Measurements from ENCODE around the gene FIGNL1. TPM values are rescaled to one million over a fixed set of nuclear protein-coding genes. Genes with fewer than 3 reads are reported as not detected.

FIGNL1 gene
- total and polyA plus RNA-seq, 7 experiments from 2014 or later, result 7.7 to 30.2 (median 10.3) TPM

GRCh38 chr7:50409856-50410745 is 40.0 kb downstream of the FIGNL1 start:
- Mint-ChIP-seq H3K9me3 (no peaks in the 10 kb centered on the region), H3K27ac (peak overlapping the region; percentile 34 to 85 (median 74)), H3K36me3 (peaks cover 0 to 11% (median 0%) of the 10 kb centered on the region in 5 donors), H3K4me3 (peak overlapping the region in 8 of 10 donors; percentile 7 to 73 (median 54)), H3K4me1 (peaks cover 45 to 69% (median 64%) of the 10 kb centered on the region in 7 donors), H3K27me3 (no peaks in the 10 kb centered on the region)
- POLR2A ChIA-PET, result interaction anchor here (1.1 to 1.4 kb wide), 3 partner anchors 28 to 47 kb away, joined by 3 to 5 read pairs (median 3); no protein-coding TSS in a partner anchor
- H3K27me3 ChIP-seq (ENCODE audit: control insufficient read depth in 2 of 2, insufficient read depth in 2 of 2, low read length in 2 of 2), result no peaks in the 10 kb centered on the region
- ATAC-seq (peak; percentile 72), DNase-seq (no peak)
- H3K9me3 ChIP-seq (ENCODE audit: control insufficient read depth in 2 of 3, low read length in 3 of 3), result no peaks in the 10 kb centered on the region
- H3K36me3 ChIP-seq (ENCODE audit: control insufficient read depth in 2 of 3, insufficient read depth in 3 of 3, low read length in 3 of 3), result no peaks in the 10 kb centered on the region
- H3K27ac ChIP-seq (ENCODE audit: low read depth, low read length), result no peak overlapping the region
- CTCF ChIA-PET, result interaction anchor here (0.9 to 1.4 kb wide), 2 partner anchors 266 to 270 kb away, joined by 3 to 8 read pairs; no protein-coding TSS in a partner anchor
- H3K4me1 ChIP-seq (ENCODE audit: control insufficient read depth in 2 of 2, insufficient read depth in 2 of 2, low read length in 2 of 2), result peaks cover 0 to 12% of the 10 kb centered on the region in 2 donors
- intact Hi-C loops (cut with micrococcal nuclease), result no loop called here
- no peak overlapping the region for H3K4me3 ChIP-seq (ENCODE audit: low read length)

GRCh38 chr7:50406935-50407334 is 43.2 kb downstream of the FIGNL1 start:
- Histone ChIP-seq H3K27me3 (ENCODE audit: control insufficient read depth in 2 of 2, insufficient read depth in 2 of 2, low read length in 2 of 2) (no peaks in the 10 kb centered on the region), H3K27ac (ENCODE audit: low read depth, low read length) (no peak overlapping the region), H3K9me3 (ENCODE audit: control insufficient read depth in 2 of 3, low read length in 3 of 3) (no peaks in the 10 kb centered on the region), H3K4me1 (ENCODE audit: control insufficient read depth in 2 of 2, insufficient read depth in 2 of 2, low read length in 2 of 2) (peaks cover 0 to 12% of the 10 kb centered on the region in 2 donors), H3K36me3 (ENCODE audit: control insufficient read depth in 2 of 3, insufficient read depth in 3 of 3, low read length in 3 of 3) (peaks cover 5 to 22% (median 19%) of the 10 kb centered on the region in 3 experiments), H3K4me3 (ENCODE audit: low read length) (no peak overlapping the region)
- peak overlapping the region; percentile 63 to 94 (median 84) for H3K27ac Mint-ChIP-seq
- intact Hi-C loops (cut with micrococcal nuclease), result loop anchor here in 1 of 2 donors (1.0 kb wide), 1 partner anchor 10 kb away; no protein-coding TSS in a partner anchor
- H3K27me3 Mint-ChIP-seq, result no peaks in the 10 kb centered on the region
- H3K4me3 Mint-ChIP-seq, result peak overlapping the region in 3 of 10 donors; percentile 6 to 31 (median 16)
- DNase-seq, result no peak
- POLR2A ChIA-PET, result interaction anchor here (0.5 to 3.1 kb wide), 7 partner anchors 9 to 231 kb away, joined by 3 to 9 read pairs (median 5); no protein-coding TSS in a partner anchor
- CTCF ChIA-PET, result interaction anchor here (1.0 to 2.2 kb wide), 2 partner anchors 192 to 202 kb away, joined by 3 to 8 read pairs; no protein-coding TSS in a partner anchor
- H3K4me1 Mint-ChIP-seq, result peaks cover 41 to 97% (median 76%) of the 10 kb centered on the region in 7 donors
- H3K9me3 Mint-ChIP-seq, result no peaks in the 10 kb centered on the region
- no peak for ATAC-seq
- peaks cover 0 to 27% (median 12%) of the 10 kb centered on the region in 5 donors for H3K36me3 Mint-ChIP-seq

- Histone ChIP-seq H3K9me3 (ENCODE audit: control insufficient read depth in 2 of 3, low read length in 3 of 3) (no peaks in the 10 kb centered on the region), H3K36me3 (ENCODE audit: control insufficient read depth in 2 of 3, insufficient read depth in 3 of 3, low read length in 3 of 3) (peaks cover 12 to 39% (median 32%) of the 10 kb centered on the region in 3 experiments), H3K27ac (ENCODE audit: low read depth, low read length) (peak overlapping the region; percentile 28), H3K4me3 (ENCODE audit: low read length) (no peak overlapping the region), H3K27me3 (ENCODE audit: control insufficient read depth in 2 of 2, insufficient read depth in 2 of 2, low read length in 2 of 2) (no peaks in the 10 kb centered on the region), H3K4me1 (ENCODE audit: control insufficient read depth in 2 of 2, insufficient read depth in 2 of 2, low read length in 2 of 2) (peaks cover 5 to 8% of the 10 kb centered on the region in 2 donors)
- ChIA-PET CTCF (no interaction called here), POLR2A (interaction anchor here (2.3 kb wide), 1 partner anchor 7 kb away, joined by 5 read pairs; no protein-coding TSS in a partner anchor)
- H3K4me1 Mint-ChIP-seq, result peaks cover 43 to 98% (median 74%) of the 10 kb centered on the region in 7 donors
- H3K27ac Mint-ChIP-seq, result peak overlapping the region in 8 of 9 donors; percentile 53 to 94 (median 88)
- peak; percentile 33 for ATAC-seq
- no peak overlapping the region for H3K4me3 Mint-ChIP-seq
- intact Hi-C loops (cut with micrococcal nuclease), result no loop called here
- no peak for DNase-seq
- H3K27me3 Mint-ChIP-seq, result no peaks in the 10 kb centered on the region
- H3K36me3 Mint-ChIP-seq, result peaks cover 10 to 41% (median 28%) of the 10 kb centered on the region in 5 donors
- H3K9me3 Mint-ChIP-seq, result no peaks in the 10 kb centered on the region
Observed at GRCh38 chr7:50405221-50405620, 44.9 kb downstream of the FIGNL1 start.

- Histone ChIP-seq H3K9me3 (ENCODE audit: control insufficient read depth in 2 of 3, low read length in 3 of 3) (no peaks in the 10 kb centered on the region), H3K4me1 (ENCODE audit: control insufficient read depth in 2 of 2, insufficient read depth in 2 of 2, low read length in 2 of 2) (peaks cover 3 to 5% of the 10 kb centered on the region in 2 donors), H3K4me3 (ENCODE audit: low read length) (no peak overlapping the region), H3K36me3 (ENCODE audit: control insufficient read depth in 2 of 3, insufficient read depth in 3 of 3, low read length in 3 of 3) (peaks cover 18 to 48% (median 32%) of the 10 kb centered on the region in 3 experiments), H3K27ac (ENCODE audit: low read depth, low read length) (peak overlapping the region; percentile 28), H3K27me3 (ENCODE audit: control insufficient read depth in 2 of 2, insufficient read depth in 2 of 2, low read length in 2 of 2) (no peaks in the 10 kb centered on the region)
- no peak overlapping the region for H3K4me3 Mint-ChIP-seq
- H3K9me3 Mint-ChIP-seq, result no peaks in the 10 kb centered on the region
- POLR2A ChIA-PET, result interaction anchor here (0.8 kb wide), 1 partner anchor 121 kb away, joined by 4 read pairs; no protein-coding TSS in a partner anchor
- CTCF ChIA-PET, result no interaction called here
- H3K4me1 Mint-ChIP-seq, result peaks cover 37 to 90% (median 68%) of the 10 kb centered on the region in 7 donors
- peak overlapping the region; percentile 6 to 94 (median 62) for H3K27ac Mint-ChIP-seq
- ATAC-seq (peak; percentile 26), DNase-seq (no peak)
- H3K27me3 Mint-ChIP-seq, result no peaks in the 10 kb centered on the region
- intact Hi-C loops (cut with micrococcal nuclease), result no loop called here
- H3K36me3 Mint-ChIP-seq, result peaks cover 10 to 44% (median 33%) of the 10 kb centered on the region in 5 donors
Observed at GRCh38 chr7:50404392-50404791, 45.8 kb downstream of the FIGNL1 start.

- Mint-ChIP-seq H3K36me3 (peaks cover 15 to 62% (median 52%) of the 10 kb centered on the region in 5 donors), H3K27me3 (no peaks in the 10 kb centered on the region), H3K4me3 (no peak overlapping the region), H3K9me3 (no peaks in the 10 kb centered on the region), H3K4me1 (peaks cover 27 to 78% (median 64%) of the 10 kb centered on the region in 7 donors), H3K27ac (peak overlapping the region in 3 of 9 donors; percentile 78 to 86 (median 81))
- ATAC-seq (no peak), DNase-seq (no peak)
- Histone ChIP-seq H3K36me3 (ENCODE audit: control insufficient read depth in 2 of 3, insufficient read depth in 3 of 3, low read length in 3 of 3) (peaks cover 18 to 75% (median 32%) of the 10 kb centered on the region in 3 experiments), H3K4me1 (ENCODE audit: control insufficient read depth in 2 of 2, insufficient read depth in 2 of 2, low read length in 2 of 2) (peaks cover 7 to 34% of the 10 kb centered on the region in 2 donors), H3K9me3 (ENCODE audit: control insufficient read depth in 2 of 3, low read length in 3 of 3) (no peaks in the 10 kb centered on the region), H3K27ac (ENCODE audit: low read depth, low read length) (no peak overlapping the region), H3K27me3 (ENCODE audit: control insufficient read depth in 2 of 2, insufficient read depth in 2 of 2, low read length in 2 of 2) (no peaks in the 10 kb centered on the region), H3K4me3 (ENCODE audit: low read length) (no peak overlapping the region)
- POLR2A ChIA-PET, result no interaction called here
- CTCF ChIA-PET, result no interaction called here
- intact Hi-C loops (cut with micrococcal nuclease), result no loop called here
Observed at GRCh38 chr7:50400114-50400513, 50.0 kb downstream of the FIGNL1 start.

GRCh38 chr7:50399635-50400034 is 50.5 kb downstream of the FIGNL1 start:
- peaks cover 28 to 78% (median 67%) of the 10 kb centered on the region in 7 donors for H3K4me1 Mint-ChIP-seq
- no peak for ATAC-seq
- H3K9me3 Mint-ChIP-seq, result no peaks in the 10 kb centered on the region
- H3K4me3 ChIP-seq (ENCODE audit: low read length), result no peak overlapping the region
- H3K36me3 Mint-ChIP-seq, result peaks cover 15 to 62% (median 53%) of the 10 kb centered on the region in 5 donors
- H3K36me3 ChIP-seq (ENCODE audit: control insufficient read depth in 2 of 3, insufficient read depth in 3 of 3, low read length in 3 of 3), result peaks cover 18 to 76% (median 32%) of the 10 kb centered on the region in 3 experiments
- DNase-seq, result no peak
- no peaks in the 10 kb centered on the region for H3K9me3 ChIP-seq (ENCODE audit: control insufficient read depth in 2 of 3, low read length in 3 of 3)
- no peak overlapping the region for H3K4me3 Mint-ChIP-seq
- POLR2A ChIA-PET, result no interaction called here
- H3K27me3 Mint-ChIP-seq, result no peaks in the 10 kb centered on the region
- peak overlapping the region in 2 of 9 donors; percentile 9 to 14 for H3K27ac Mint-ChIP-seq
- no peak overlapping the region for H3K27ac ChIP-seq (ENCODE audit: low read depth, low read length)
- CTCF ChIA-PET, result interaction anchor here (1.4 kb wide), 1 partner anchor 18 kb away, joined by 6 read pairs; no protein-coding TSS in a partner anchor
- intact Hi-C loops (cut with micrococcal nuclease), result no loop called here
- H3K27me3 ChIP-seq (ENCODE audit: control insufficient read depth in 2 of 2, insufficient read depth in 2 of 2, low read length in 2 of 2), result no peaks in the 10 kb centered on the region
- peaks cover 9 to 38% of the 10 kb centered on the region in 2 donors for H3K4me1 ChIP-seq (ENCODE audit: control insufficient read depth in 2 of 2, insufficient read depth in 2 of 2, low read length in 2 of 2)

All from naive thymus-derived CD4-positive, alpha-beta T cell (primary cell).